ENCODE measurements around the gene TSHZ2.

Gene TSHZ2

DNA sequence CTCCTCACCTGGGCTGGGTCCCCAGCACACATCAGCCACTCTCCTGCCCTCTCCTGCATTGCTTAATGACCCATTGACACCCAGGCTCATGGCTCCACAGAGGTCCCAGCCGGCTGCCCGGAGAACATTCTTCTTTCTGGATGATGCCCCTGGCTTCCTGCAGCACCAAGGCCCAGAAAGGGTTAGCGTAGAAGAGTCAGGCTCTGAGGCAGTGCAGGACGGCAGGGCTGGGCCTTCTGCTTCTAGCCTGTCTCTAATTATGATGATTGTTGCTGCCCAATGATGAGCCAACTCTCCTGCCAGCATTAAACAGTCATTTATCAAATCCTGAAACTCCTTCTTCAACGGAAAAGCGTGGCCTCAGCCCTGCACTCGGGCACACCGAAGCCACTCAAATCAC, 555.0 kb downstream of the TSHZ2 start:
- TF ChIP-seq, protein P1, sequence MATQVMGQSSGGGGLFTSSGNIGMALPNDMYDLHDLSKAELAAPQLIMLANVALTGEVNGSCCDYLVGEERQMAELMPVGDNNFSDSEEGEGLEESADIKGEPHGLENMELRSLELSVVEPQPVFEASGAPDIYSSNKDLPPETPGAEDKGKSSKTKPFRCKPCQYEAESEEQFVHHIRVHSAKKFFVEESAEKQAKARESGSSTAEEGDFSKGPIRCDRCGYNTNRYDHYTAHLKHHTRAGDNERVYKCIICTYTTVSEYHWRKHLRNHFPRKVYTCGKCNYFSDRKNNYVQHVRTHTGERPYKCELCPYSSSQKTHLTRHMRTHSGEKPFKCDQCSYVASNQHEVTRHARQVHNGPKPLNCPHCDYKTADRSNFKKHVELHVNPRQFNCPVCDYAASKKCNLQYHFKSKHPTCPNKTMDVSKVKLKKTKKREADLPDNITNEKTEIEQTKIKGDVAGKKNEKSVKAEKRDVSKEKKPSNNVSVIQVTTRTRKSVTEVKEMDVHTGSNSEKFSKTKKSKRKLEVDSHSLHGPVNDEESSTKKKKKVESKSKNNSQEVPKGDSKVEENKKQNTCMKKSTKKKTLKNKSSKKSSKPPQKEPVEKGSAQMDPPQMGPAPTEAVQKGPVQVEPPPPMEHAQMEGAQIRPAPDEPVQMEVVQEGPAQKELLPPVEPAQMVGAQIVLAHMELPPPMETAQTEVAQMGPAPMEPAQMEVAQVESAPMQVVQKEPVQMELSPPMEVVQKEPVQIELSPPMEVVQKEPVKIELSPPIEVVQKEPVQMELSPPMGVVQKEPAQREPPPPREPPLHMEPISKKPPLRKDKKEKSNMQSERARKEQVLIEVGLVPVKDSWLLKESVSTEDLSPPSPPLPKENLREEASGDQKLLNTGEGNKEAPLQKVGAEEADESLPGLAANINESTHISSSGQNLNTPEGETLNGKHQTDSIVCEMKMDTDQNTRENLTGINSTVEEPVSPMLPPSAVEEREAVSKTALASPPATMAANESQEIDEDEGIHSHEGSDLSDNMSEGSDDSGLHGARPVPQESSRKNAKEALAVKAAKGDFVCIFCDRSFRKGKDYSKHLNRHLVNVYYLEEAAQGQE (IDR thresholded peaks at IDR 0.05; ENCODE audit: insufficient read depth in 1 of 2, low read depth in 2 of 2, low read length in 2 of 2) = no peak
- TF ChIP-seq FOXP2 (optimal IDR thresholded peaks at IDR 0.05; ENCODE audit: borderline replicate concordance, extremely low read depth, extremely low read length, insufficient read depth) (no peak), POLR2AphosphoS5 (IDR thresholded peaks at IDR 0.05; ENCODE audit: low read depth, low read length) (no peak)

DNA sequence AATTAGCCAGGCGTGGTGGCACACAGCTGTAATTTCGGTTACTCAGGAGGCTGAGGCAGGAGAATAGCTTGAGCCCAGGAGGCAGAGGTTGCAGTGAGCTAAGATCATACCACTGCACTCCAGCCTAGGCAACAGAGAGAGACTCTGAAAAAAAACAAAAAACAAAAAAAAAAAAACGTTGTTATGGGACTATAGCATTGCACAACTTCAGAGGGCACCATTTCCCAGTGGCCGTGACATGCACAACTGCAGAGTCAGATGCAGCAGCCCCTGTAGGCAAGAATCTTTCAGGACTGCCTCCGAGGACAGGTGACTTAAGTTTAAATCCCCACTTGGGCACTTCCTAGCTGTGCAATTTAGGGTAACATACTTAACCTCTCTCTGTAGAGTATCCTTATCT, 557.5 kb downstream of the TSHZ2 start:
- no peak for TF ChIP-seq TAF1 (IDR thresholded peaks at IDR 0.05; ENCODE audit: borderline replicate concordance, insufficient read depth, low read length)
- TF ChIP-seq, protein P1 (IDR thresholded peaks at IDR 0.05; ENCODE audit: insufficient read depth in 1 of 2, low read depth in 2 of 2, low read length in 2 of 2) = no peak
- no peak for TF ChIP-seq POLR2AphosphoS5 (IDR thresholded peaks at IDR 0.05; ENCODE audit: low read depth, low read length)
- no peak for TF ChIP-seq FOXP2 (optimal IDR thresholded peaks at IDR 0.05; ENCODE audit: borderline replicate concordance, extremely low read depth, extremely low read length, insufficient read depth)
- TF ChIP-seq SIN3A (IDR thresholded peaks at IDR 0.05; ENCODE audit: borderline replicate concordance, insufficient read depth, low read length) = no peak

DNA sequence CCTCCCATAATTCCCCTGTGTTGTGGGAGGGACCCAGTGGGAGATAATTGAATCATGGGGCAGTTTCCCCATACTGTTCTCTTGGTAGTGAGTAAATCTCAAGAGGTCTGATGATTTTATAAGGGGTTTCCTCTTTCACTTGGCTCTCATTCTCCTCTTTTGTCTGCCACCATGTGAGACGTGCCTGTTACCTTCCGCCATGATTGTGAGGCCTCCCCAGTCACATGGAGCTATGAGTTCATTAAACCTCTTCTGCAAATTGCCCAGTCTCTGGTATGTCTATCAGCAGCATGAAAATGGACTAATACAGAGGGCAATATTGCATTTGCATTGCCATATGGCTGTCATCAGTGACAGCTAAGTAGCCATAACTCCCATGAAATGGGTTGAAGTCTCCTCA, 558.3 kb downstream of the TSHZ2 start:
- TF ChIP-seq FOXP2 (optimal IDR thresholded peaks at IDR 0.05; ENCODE audit: borderline replicate concordance, extremely low read depth, extremely low read length, insufficient read depth) = no peak
- no peak for TF ChIP-seq TAF1 (IDR thresholded peaks at IDR 0.05; ENCODE audit: borderline replicate concordance, insufficient read depth, low read length)
- no peak for TF ChIP-seq SIN3A (IDR thresholded peaks at IDR 0.05; ENCODE audit: borderline replicate concordance, insufficient read depth, low read length)
- TF ChIP-seq, protein P1 (IDR thresholded peaks at IDR 0.05; ENCODE audit: insufficient read depth in 1 of 2, low read depth in 2 of 2, low read length in 2 of 2) = no peak
- no peak for TF ChIP-seq POLR2AphosphoS5 (IDR thresholded peaks at IDR 0.05; ENCODE audit: low read depth, low read length)

DNA sequence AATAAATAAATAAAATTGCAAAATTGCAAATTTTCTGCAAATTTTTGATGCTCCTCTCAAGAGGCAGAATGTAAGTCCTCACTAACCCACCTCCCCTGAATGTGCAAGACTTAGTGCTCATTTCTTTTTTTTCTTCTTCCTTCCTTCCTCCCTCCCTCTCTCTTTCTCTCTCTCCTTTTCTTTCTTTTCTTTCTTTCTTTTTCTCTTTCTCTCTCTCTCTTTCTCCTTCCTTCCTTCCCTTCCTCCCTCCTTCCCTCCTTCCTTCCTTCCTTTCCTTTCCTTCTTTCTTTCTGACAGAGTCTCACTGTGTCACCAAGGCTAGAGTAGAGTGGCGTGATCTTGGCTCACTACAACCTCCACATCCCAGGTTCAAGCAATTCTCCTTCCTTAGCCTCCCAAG, 561.3 kb downstream of the TSHZ2 start:
- TF ChIP-seq TAF1 (IDR thresholded peaks at IDR 0.05; ENCODE audit: borderline replicate concordance, insufficient read depth, low read length) (no peak), FOXP2 (optimal IDR thresholded peaks at IDR 0.05; ENCODE audit: borderline replicate concordance, extremely low read depth, extremely low read length, insufficient read depth) (no peak), SIN3A (IDR thresholded peaks at IDR 0.05; ENCODE audit: borderline replicate concordance, insufficient read depth, low read length) (no peak), POLR2AphosphoS5 (IDR thresholded peaks at IDR 0.05; ENCODE audit: low read depth, low read length) (no peak)
- TF ChIP-seq, protein P1 (IDR thresholded peaks at IDR 0.05; ENCODE audit: insufficient read depth in 1 of 2, low read depth in 2 of 2, low read length in 2 of 2) = no peak

DNA sequence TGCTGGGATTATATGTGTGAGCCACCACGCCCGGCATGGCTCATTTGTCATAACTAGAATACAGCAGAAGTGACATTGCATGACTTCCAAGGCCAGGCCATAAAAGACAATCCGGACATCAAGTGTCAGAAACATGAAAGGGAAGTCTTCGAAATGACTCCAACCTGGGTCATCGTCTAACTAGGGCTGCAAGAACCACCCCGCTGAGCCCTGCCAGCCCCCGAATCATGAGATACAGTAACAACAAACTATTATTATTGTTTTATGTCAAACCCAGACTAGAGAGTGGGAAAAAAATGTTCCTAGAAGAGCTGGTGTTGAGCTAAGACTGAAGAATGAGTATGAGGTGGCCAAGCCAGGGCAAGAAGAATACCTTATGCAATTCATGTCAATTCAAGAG, 561.9 kb downstream of the TSHZ2 start:
- TF ChIP-seq TAF1 (IDR thresholded peaks at IDR 0.05; ENCODE audit: borderline replicate concordance, insufficient read depth, low read length) = no peak
- TF ChIP-seq FOXP2 (optimal IDR thresholded peaks at IDR 0.05; ENCODE audit: borderline replicate concordance, extremely low read depth, extremely low read length, insufficient read depth) = no peak
- TF ChIP-seq, protein P1 (IDR thresholded peaks at IDR 0.05; ENCODE audit: insufficient read depth in 1 of 2, low read depth in 2 of 2, low read length in 2 of 2) = no peak
- no peak for TF ChIP-seq POLR2AphosphoS5 (IDR thresholded peaks at IDR 0.05; ENCODE audit: low read depth, low read length)
- TF ChIP-seq SIN3A (IDR thresholded peaks at IDR 0.05; ENCODE audit: borderline replicate concordance, insufficient read depth, low read length) = no peak

Measured in PFSK-1 (cell line).